Cardiac muscle cell (in vitro differentiated cells and primary cell): ENCODE data around the gene SPRYD3. TPM values are rescaled to one million over a fixed set of nuclear protein-coding genes. Genes with fewer than 3 reads are reported as not detected.
"Not testable (repeated sequence)": the region's sequence is repeated elsewhere in the genome, so short reads cannot be mapped to it uniquely, and the experiment has no call there.

Experiments used
- DNase-seq, 2 donors: peaks; one replicate each; pipeline versions ENCODE4 v3.0.0 to v3.0.0-alpha.2; 2010 to 2017; ENCODE audit warnings: low read depth in 1 of 2, low spot score in 1 of 2
- H3K27ac ChIP-seq: fragments of 200-600 bp; sonication (generic); 2 replicates; pipeline ENCODE4 v1.5.1; 2016
- H3K27me3 ChIP-seq: fragments of 200-600 bp; sonication (generic); 2 replicates; pipeline ENCODE4 v1.6.0; 2016; ENCODE audit warnings: control low read depth
- H3K36me3 ChIP-seq: fragments of 200-600 bp; sonication (generic); 2 replicates; pipeline ENCODE4 v1.5.1; 2016; ENCODE audit warnings: control low read depth
- H3K4me1 ChIP-seq: fragments of 200-600 bp; sonication (generic); 2 replicates; pipeline ENCODE4 v1.8.1; 2017; ENCODE audit warnings: low read depth, mild to moderate bottlenecking, mixed run types
- H3K4me3 ChIP-seq: fragments of 200-600 bp; sonication (generic); 2 replicates; pipeline ENCODE4 v1.5.1; 2016; ENCODE audit warnings: mild to moderate bottlenecking
- H3K9me3 ChIP-seq: fragments of 200-600 bp; sonication (generic); 2 replicates; pipeline ENCODE4 v1.5.1; 2017; ENCODE audit warnings: low read depth, mild to moderate bottlenecking, control low read depth
- CTCF ChIP-seq: IDR thresholded peaks from 2 replicates; pipeline ENCODE4 v1.5.1; 2012; ENCODE audit warnings: low read depth, mild to moderate bottlenecking, low read length
- polyA plus RNA-seq: library from polyadenylated mRNA; unstranded; fragments of >200 nt; fragmentation: Nextera tagmentation; extraction: Ambion mirVana; gene quantifications from 2 replicates; pipeline ENCODE4 v1.2.1, GENCODE V29; 2016
- total RNA-seq: library from RNA; depleted of rRNA; stranded (reverse); fragments of >200 nt; gene quantifications from 2 replicates; pipeline ENCODE4 v1.2.3, GENCODE V29; 2016

SPRYD3 gene
- total and polyA plus RNA-seq, 2 experiments from 2014 or later = 14.8 to 17.6 TPM

- TF ChIP-seq CTCF = no peak
- Histone ChIP-seq H3K9me3 (no peaks in the 10 kb centered on the region), H3K4me1 (peaks cover 15% of the 10 kb centered on the region), H3K4me3 (no peak overlapping the region), H3K36me3 (no peaks in the 10 kb centered on the region), H3K27me3 (peaks cover 3% of the 10 kb centered on the region), H3K27ac (no peak overlapping the region)
- peak in 1 of 2 donors; percentile 85 for DNase-seq
These were observed 17.0 kb upstream of the SPRYD3 start for GRCh38 chr12:53096089-53096741.

GRCh38 chr12:53095596-53095895 lies 16.4 kb upstream of the SPRYD3 start:
- not testable (repeated sequence) for H3K4me3 ChIP-seq, H3K9me3 ChIP-seq, DNase-seq, H3K27ac ChIP-seq, H3K36me3 ChIP-seq, H3K27me3 ChIP-seq
- peaks cover 15% of the 10 kb centered on the region for H3K4me1 ChIP-seq

GRCh38 chr12:53094796-53095595 lies 15.8 kb upstream of the SPRYD3 start:
- H3K27me3 ChIP-seq, H3K4me3 ChIP-seq, H3K9me3 ChIP-seq, DNase-seq, H3K36me3 ChIP-seq, H3K27ac ChIP-seq: not testable (repeated sequence)
- H3K4me1 ChIP-seq = peaks cover 15% of the 10 kb centered on the region

GRCh38 chr12:53094394-53094787 lies 15.2 kb upstream of the SPRYD3 start:
- H3K27ac ChIP-seq = no peak overlapping the region
- peaks cover 3% of the 10 kb centered on the region for H3K27me3 ChIP-seq
- no peak overlapping the region for H3K4me3 ChIP-seq
- TF ChIP-seq CTCF = no peak
- H3K9me3 ChIP-seq = no peaks in the 10 kb centered on the region
- H3K36me3 ChIP-seq = no peaks in the 10 kb centered on the region
- H3K4me1 ChIP-seq = peaks cover 12% of the 10 kb centered on the region
- DNase-seq = no peak

- no peak overlapping the region for H3K27ac ChIP-seq
- TF ChIP-seq CTCF = no peak
- no peak for DNase-seq
- H3K9me3 ChIP-seq = no peaks in the 10 kb centered on the region
- peaks cover 3% of the 10 kb centered on the region for H3K27me3 ChIP-seq
- peaks cover 8% of the 10 kb centered on the region for H3K4me1 ChIP-seq
- no peak overlapping the region for H3K4me3 ChIP-seq
- no peaks in the 10 kb centered on the region for H3K36me3 ChIP-seq
These were observed 14.7 kb upstream of the SPRYD3 start for GRCh38 chr12:53093777-53094393.

GRCh38 chr12:53091756-53092155 lies 12.6 kb upstream of the SPRYD3 start:
- Histone ChIP-seq H3K9me3 (no peaks in the 10 kb centered on the region), H3K27ac (no peak overlapping the region), H3K36me3 (no peaks in the 10 kb centered on the region), H3K4me3 (no peak overlapping the region), H3K27me3 (peaks cover 3% of the 10 kb centered on the region), H3K4me1 (no peaks in the 10 kb centered on the region)
- DNase-seq = no peak
- no peak for TF ChIP-seq CTCF
